GM04503 (cell line): ENCODE measurements around the gene SLC6A13.
"Not testable (repeated sequence)": the region's sequence is repeated elsewhere in the genome, so short reads cannot be mapped to it uniquely, and the experiment has no call there.

Experiments
- DNase-seq: peaks from one replicate; pipeline ENCODE4 v3.0.0-alpha.2; 2012; ENCODE audit warnings: low read depth

SLC6A13 gene

DNA sequence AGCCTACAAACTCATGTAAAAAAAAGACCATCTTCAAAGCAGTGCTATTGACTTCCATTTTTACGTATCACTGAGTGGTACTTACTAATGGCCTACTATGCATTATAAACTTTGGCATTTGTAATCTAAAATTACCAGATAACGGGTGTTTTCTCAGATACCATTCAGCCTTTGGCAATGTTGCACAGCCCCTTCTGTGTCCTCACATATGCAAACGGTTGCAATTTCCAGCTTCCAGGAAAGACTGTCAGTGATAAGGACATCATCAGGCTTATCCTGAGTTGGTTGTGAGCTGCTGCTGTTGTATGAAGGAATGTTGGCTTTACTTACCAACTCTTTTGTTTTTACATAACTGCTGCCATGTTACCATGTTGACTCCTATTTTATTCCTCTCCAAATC, 1.6 kb upstream of the SLC6A13 start:
- no peak for DNase-seq

DNA sequence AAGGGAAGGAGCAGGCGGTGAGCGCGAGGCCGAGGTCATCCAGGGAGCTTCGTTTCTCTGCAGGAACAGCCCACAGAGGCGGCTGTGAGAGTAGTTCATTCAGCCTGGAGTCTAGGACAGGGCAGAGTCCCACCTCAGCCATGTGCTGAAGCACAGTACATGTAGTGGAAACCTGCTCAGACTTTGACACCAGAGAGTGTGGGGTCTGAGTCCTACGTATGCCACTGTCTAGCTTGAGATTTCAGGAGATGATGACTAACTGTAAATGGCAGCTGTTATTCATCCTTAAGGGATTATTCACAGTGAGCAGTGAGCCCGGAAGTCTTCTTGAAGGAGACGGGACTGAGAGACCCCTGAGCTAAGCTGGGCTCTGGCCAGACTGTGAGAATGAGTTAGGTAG, 938 bp upstream of the SLC6A13 start:
- no peak for DNase-seq

- no peak for DNase-seq
These were observed 523 bp downstream of the SLC6A13 start for GRCh38 chr12:262113-262512.

DNA sequence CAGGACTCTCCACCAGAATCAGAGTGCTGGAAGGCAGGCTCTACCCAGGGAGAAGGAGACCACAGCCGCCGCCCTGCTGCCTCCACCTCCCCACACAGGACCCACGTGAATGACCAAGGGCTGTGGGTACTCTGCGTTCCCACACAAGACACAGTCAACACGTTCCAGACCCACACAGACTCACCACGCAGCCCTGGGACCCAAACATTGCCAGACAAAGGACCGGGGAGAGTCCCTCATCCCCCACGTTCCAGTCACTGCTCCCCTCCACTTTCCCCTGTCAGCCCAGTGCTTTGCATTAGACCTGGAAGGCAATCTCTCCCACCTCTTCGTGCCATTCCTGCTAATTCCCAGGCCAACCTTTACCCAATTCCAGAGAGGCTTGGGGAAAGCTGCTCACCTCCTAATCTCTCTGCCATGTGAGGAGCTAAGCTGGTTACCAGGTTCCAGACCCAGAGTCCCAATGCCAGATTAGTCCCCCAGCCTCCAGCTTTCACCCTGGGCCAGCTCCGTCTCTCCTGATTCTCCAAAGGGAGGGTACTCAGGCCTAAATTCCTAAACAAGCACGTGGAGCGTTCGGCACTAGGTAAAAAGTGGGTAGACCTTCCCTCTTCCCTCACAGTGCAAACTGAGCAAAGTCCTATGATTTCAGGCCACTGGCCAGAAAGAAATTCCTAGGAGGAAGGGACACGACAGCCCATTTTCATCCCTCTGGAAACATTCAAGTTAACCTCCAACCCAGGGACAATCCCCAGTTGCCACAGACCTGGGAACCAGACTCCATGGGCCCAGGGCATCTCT, 4.9 kb downstream of the SLC6A13 start:
- DNase-seq, result no peak

- no peak for DNase-seq
These were observed 5.7 kb downstream of the SLC6A13 start for GRCh38 chr12:256958-257357.

DNA sequence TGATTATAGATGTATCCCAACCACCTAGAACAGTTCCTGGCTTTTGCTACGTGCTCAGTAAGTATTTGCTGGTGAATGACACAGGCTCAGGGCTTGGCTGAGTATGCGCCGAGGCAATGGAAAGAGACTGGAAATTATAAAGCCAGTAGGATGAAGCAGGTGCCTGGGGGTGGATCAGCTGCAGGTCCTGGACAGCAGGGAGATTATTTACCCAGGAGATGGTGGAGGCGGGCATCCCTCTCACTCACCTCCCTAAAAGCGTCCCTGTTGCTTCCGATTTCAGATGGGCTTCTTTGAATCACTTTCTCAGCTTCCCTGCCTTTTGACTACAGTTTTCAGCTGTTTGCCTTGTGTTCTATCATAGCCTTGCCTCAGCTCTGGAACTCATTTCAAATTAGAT, 6.4 kb downstream of the SLC6A13 start:
- no peak for DNase-seq

GRCh38 chr12:254912-255311, 7.7 kb downstream of the SLC6A13 start:
- DNase-seq, result no peak

GRCh38 chr12:254039-254438, 8.6 kb downstream of the SLC6A13 start:
- no peak for DNase-seq

- no peak for DNase-seq
These were observed 9.4 kb downstream of the SLC6A13 start for GRCh38 chr12:253116-253831.

DNA sequence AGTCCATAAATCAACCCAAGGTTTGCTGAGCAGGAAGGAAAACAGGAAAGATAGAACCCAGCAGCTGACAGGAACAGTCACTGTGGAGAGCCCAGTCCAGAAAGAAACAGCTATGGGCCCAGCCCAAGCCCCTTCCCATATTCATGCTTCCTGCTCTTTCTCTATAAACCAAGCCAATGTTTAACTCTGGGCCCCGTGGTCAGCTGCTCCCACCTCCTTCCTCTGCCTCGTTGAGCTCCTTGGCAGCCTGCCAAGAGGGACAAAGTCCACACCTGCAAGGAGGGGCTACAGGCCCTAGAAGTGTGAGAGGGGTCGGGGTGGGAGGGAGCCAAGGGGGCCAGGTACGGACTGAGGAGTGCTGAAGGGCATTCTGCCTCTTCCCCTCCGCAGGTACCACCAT, 10.0 kb downstream of the SLC6A13 start:
- DNase-seq, result no peak

- DNase-seq, result no peak
These were observed 15.4 kb downstream of the SLC6A13 start for GRCh38 chr12:247271-247670.

- DNase-seq, result no peak
These were observed 19.3 kb downstream of the SLC6A13 start for GRCh38 chr12:243381-243780.

DNA sequence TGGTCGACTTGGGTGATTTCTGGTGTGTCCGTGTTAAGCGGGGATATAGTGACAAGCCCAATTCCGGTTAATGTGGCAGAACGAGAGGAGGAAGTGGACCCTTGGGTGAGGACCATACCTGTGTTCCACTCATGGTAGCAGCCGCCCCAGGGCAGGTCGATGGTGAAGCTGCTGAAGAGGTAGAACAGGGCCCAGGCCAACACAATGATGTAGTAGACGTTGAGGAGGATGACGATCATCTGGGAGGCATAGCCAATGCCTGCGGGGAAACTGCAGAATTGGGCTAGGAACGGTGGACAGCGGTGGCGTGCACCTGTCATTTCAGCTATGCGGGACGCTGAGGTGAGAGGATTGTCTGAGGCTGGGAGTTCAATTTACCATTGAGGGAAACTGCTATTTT, 20.1 kb downstream of the SLC6A13 start:
- DNase-seq, result no peak

- no peak for DNase-seq
These were observed 21.4 kb downstream of the SLC6A13 start for GRCh38 chr12:241266-241665.

DNA sequence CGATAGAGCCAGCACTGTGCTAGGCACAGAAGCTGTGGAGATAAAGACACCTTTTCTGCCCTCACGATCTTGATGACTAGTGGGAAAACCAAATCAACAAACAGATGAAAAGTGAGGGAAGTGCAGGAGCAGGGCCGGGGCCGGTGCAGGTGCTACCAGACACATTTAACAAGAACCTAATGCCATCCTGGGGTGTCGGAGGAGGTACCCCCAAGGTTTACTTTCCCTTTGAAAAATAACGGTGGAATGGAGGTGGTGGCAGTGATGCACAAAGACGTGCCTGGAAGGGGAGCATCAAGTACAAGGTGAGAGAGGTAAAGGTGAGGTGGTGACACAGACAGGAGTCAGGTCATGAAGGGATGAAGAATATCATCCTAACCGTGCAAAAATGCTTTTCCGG, 22.1 kb downstream of the SLC6A13 start:
- DNase-seq, result no peak

DNA sequence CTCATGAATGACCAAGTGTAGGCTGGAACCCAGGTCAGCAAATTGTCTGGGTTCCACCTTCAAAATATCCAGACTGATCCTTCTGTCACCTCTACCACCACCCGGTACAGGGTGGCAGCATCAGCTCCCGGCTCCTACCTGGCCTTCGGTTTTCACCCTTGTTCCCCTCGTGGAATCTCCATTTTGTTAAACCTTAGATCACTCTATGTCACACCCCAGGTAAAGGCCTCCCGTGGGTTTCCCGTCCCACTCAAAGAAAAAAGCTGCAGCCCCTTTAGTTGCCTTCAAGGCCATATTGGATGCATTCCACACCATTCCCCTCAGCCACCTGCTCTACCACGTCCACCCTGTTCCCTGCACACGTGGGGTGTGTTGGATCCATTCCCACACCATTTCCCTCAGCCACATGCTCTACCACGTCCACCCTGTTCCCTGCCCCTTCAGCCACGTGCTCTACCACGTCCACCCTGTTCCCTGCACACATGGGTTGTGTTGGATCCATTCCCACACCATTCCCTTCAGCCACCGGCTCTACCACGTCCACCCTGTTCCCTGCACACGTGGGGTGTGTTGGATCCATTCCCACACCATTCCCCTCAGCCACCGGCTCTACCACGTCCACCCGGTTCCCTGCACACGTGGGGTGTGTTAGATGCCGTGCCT, 23.8 kb downstream of the SLC6A13 start:
- no peak for DNase-seq

GRCh38 chr12:238116-238515, 24.5 kb downstream of the SLC6A13 start:
- DNase-seq, result no peak

- DNase-seq, result no peak
These were observed 25.4 kb downstream of the SLC6A13 start for GRCh38 chr12:237026-237815.

- DNase-seq, result no peak
These were observed 26.2 kb downstream of the SLC6A13 start for GRCh38 chr12:236445-236844.

DNA sequence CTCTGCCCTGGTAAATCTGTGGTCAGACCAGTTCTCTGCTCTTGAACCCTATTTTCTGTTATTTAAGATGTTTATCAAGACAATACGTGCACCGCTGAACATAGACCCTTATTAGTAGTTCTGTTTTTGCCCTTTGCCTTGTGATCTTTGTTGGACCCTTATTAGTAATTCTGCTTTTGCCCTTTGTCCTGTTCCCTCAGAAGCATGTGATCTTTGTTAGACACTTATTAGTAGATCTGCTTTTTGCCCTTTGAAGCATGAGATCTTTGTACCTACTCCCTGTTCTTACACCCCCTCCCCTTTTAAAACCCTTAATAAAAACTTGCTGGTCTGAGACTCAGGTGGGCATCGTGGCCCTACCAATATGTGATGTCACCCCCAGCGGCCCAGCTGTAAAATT, 26.7 kb downstream of the SLC6A13 start:
- not testable (repeated sequence) for DNase-seq

DNA sequence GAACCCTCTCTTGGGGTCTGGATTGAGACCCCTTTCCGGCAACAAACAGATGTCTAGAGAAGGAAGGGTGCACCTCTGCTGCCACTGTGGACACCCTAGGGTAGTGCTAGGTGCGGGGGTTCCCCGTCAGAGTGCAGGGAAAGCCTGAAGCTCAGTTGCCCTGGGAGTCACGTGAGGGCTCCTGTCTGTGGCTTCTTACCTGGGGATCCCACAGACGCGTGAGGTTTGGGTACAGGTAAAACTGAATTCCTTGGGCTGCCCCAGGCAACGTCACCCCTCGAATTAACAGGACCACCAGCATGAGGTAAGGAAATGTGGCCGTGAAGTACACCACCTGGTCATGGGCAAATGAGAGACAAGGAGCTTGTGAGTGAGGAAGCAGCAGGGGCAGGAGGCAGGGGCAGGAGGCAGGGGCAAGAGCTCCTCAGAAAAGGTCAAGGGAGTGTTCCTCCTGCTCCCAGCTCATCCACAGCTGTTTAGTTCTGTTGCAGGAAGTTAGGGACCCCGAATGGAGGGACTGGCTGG, 27.7 kb downstream of the SLC6A13 start:
- no peak for DNase-seq

DNA sequence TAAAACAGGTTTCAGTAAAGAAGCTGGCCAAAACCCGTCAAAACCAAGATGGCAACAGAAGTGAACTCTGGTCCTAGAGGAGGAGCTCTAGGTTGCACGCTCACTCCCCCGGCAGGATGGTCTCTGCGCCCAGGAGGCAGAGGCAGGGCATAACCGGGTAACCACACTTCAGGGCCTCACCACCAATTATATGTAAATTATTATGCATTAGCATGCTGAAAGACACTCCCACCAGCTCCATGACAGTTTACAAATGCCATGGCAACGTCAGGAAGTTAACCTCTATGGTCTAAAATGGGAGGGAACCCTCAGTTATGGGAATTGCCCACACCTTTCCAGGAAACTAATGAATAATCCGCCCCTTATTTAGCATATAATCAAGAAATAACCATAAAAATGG, 28.6 kb downstream of the SLC6A13 start:
- DNase-seq, result no peak
